OCI-LY7 (cell line): ENCODE data around the gene FARSA. TPM values are rescaled to one million over a fixed set of nuclear protein-coding genes. Genes with fewer than 3 reads are reported as not detected.
"Not testable (repeated sequence)": the region's sequence is repeated elsewhere in the genome, so short reads cannot be mapped to it uniquely, and the experiment has no call there.

Source experiments
- BruUV-seq: library from RNA; stranded (reverse); fragments of 400-500 nt; replicated peaks from 2 replicates; lab custom pipeline; 2021; lab: Mats Ljungman, UMichigan
- CTCF ChIA-PET: fragments of 300-600 bp; sonication (Branson Sonifier 250); formaldehyde crosslinking; loops from one replicate; lab custom pipeline; 2022; ENCODE audit warnings: antibody characterized with exemption; ENCODE audit not compliant: unreplicated experiment; lab: Charles Lee
- POLR2A ChIA-PET: fragments of 300-600 bp; sonication (Branson Sonifier 250); formaldehyde crosslinking; loops from one replicate; lab custom pipeline; 2022; ENCODE audit warnings: antibody characterized with exemption; lab: Charles Lee
- DNase-seq: peaks from one replicate; pipeline ENCODE4 v3.0.0-alpha.2; 2015; ENCODE audit warnings: low spot score
- H2AFZ ChIP-seq: fragments of 200-600 bp; sonication (generic), shearing (Covaris generic); 2 replicates; pipeline ENCODE4 v1.6.1; 2014; ENCODE audit warnings: mild to moderate bottlenecking, antibody characterized with exemption, low read length, moderate library complexity
- H3K27ac ChIP-seq: fragments of 200-600 bp; sonication (generic); 2 replicates; pipeline ENCODE4 v1.5.1; 2014; ENCODE audit warnings: mixed run types, low read depth, mild to moderate bottlenecking, moderate library complexity, low read length, inconsistent platforms; ENCODE audit not compliant: poor library complexity, severe bottlenecking
- H3K36me3 ChIP-seq: fragments of 200-600 bp; sonication (generic); 2 replicates; pipeline ENCODE4 v1.6.1; 2014; ENCODE audit warnings: mild to moderate bottlenecking, antibody characterized with exemption, low read length, moderate library complexity, mixed read lengths; ENCODE audit not compliant: insufficient read depth
- H3K4me1 ChIP-seq: fragments of 200-600 bp; sonication (generic); 2 replicates; pipeline ENCODE4 v1.5.1; 2014; ENCODE audit warnings: mild to moderate bottlenecking, low read length; ENCODE audit not compliant: insufficient read depth, poor library complexity, severe bottlenecking
- H3K4me2 ChIP-seq: fragments of 200-600 bp; sonication (generic); 2 replicates; pipeline ENCODE4 v1.6.1; 2014; ENCODE audit warnings: mild to moderate bottlenecking, low read length
- H3K4me3 ChIP-seq: fragments of 200-600 bp; sonication (generic); 2 replicates; pipeline ENCODE4 v1.5.1; 2014; ENCODE audit warnings: mild to moderate bottlenecking, low read depth, low read length; ENCODE audit not compliant: poor library complexity, severe bottlenecking
- H3K79me2 ChIP-seq: fragments of 200-600 bp; sonication (generic); 2 replicates; pipeline ENCODE4 v1.6.1; 2016; ENCODE audit warnings: low read depth, mild to moderate bottlenecking, low read length, moderate library complexity, mixed read lengths; ENCODE audit not compliant: insufficient read depth
- H3K9me2 ChIP-seq: fragments of 200-600 bp; sonication (generic); 2 replicates; pipeline ENCODE4 v1.6.1; 2016; ENCODE audit warnings: mild to moderate bottlenecking, low read length, mixed read lengths; ENCODE audit not compliant: insufficient read depth
- H3K9me3 ChIP-seq: fragments of 200-600 bp; sonication (generic); 2 replicates; pipeline ENCODE4 v1.6.1; 2014; ENCODE audit warnings: mild to moderate bottlenecking, mixed run types, low read length, mixed read lengths
- H4K20me1 ChIP-seq: fragments of 200-600 bp; sonication (generic); 2 replicates; pipeline ENCODE4 v1.6.1; 2014; ENCODE audit warnings: mild to moderate bottlenecking, antibody characterized with exemption, low read length, moderate library complexity, mixed read lengths; ENCODE audit not compliant: insufficient read depth
- CTCF ChIP-seq: fragments of 200-600 bp; sonication (generic); conservative IDR thresholded peaks from 2 replicates; pipeline ENCODE4 v1.5.1; 2014; ENCODE audit warnings: mild to moderate bottlenecking, antibody characterized with exemption, low read length, moderate library complexity, mixed read lengths
- EZH2phosphoT487 ChIP-seq: fragments of 200-600 bp; sonication (generic); IDR thresholded peaks from 2 replicates; pipeline ENCODE4 v1.6.1; 2018; ENCODE audit warnings: low read depth, borderline replicate concordance, mild to moderate bottlenecking, mixed run types, antibody characterized with exemption, low read length, moderate library complexity, mixed read lengths
- intact Hi-C: fragments of 100-400 bp; cut with micrococcal nuclease; formaldehyde crosslinking; loops from one replicate; pipeline ENCODE4 v1.10.0; 2022; ENCODE audit not compliant: unreplicated experiment
- total RNA-seq, 2 experiments: library from RNA; depleted of rRNA in 1 of 2; stranded (reverse); fragments of >200 nt in 1 of 2; shearing (Covaris generic) in 1 of 2; gene quantifications; 2 replicates each; pipeline ENCODE4 v1.2.3, GENCODE V29; 2014 to 2022

Gene FARSA
- total RNA-seq, 2 experiments from 2014 or later = 117 to 135 TPM

GRCh38 chr19:12953138-12953798 is 19.8 kb upstream of the FARSA start:
- Histone ChIP-seq H3K9me3 (no peaks in the 10 kb centered on the region), H3K9me2 (no peaks in the 10 kb centered on the region), H3K4me2 (peak overlapping the region; percentile 56), H3K4me1 (peaks cover 38% of the 10 kb centered on the region), H3K27ac (peak overlapping the region; percentile 84), H4K20me1 (no peaks in the 10 kb centered on the region), H2AFZ (no peak overlapping the region), H3K4me3 (no peak overlapping the region), H3K36me3 (peaks cover 70% of the 10 kb centered on the region), H3K79me2 (peaks cover 35% of the 10 kb centered on the region; the same call in 1 of the 2 replicates)
- TSS peak; percentile 96 for BruUV-seq
- intact Hi-C loops = no loop called here
- TF ChIP-seq EZH2phosphoT487 = no peak
- no peak for TF ChIP-seq CTCF
- ChIA-PET POLR2A (interaction anchor here (0.6 kb wide), 1 partner anchor 16 kb away, joined by 5 read pairs; no protein-coding TSS in a partner anchor), CTCF (interaction anchor here (0.6 kb wide), 2 partner anchors 11 to 188 kb away, joined by 3 to 4 read pairs; no protein-coding TSS in a partner anchor)
- DNase-seq = no peak

- Histone ChIP-seq H4K20me1 (no peaks in the 10 kb centered on the region), H3K4me2 (no peak overlapping the region), H3K79me2 (peaks cover 34% of the 10 kb centered on the region; the same call in 1 of the 2 replicates), H3K27ac (no peak overlapping the region), H2AFZ (no peak overlapping the region), H3K4me3 (no peak overlapping the region), H3K9me2 (no peaks in the 10 kb centered on the region), H3K4me1 (peaks cover 36% of the 10 kb centered on the region), H3K36me3 (peaks cover 77% of the 10 kb centered on the region), H3K9me3 (no peaks in the 10 kb centered on the region)
- ChIA-PET POLR2A (interaction anchor here (0.6 kb wide), 1 partner anchor 15 kb away, joined by 5 read pairs; no protein-coding TSS in a partner anchor), CTCF (interaction anchor here (0.6 kb wide), 2 partner anchors 10 to 188 kb away, joined by 3 to 4 read pairs; no protein-coding TSS in a partner anchor)
- no peak for TF ChIP-seq CTCF
- TF ChIP-seq EZH2phosphoT487 = no peak
- DNase-seq = no peak
- intact Hi-C loops = no loop called here
- BruUV-seq = no TSS peak
Observed at GRCh38 chr19:12952488-12953137, 19.1 kb upstream of the FARSA start.

DNA sequence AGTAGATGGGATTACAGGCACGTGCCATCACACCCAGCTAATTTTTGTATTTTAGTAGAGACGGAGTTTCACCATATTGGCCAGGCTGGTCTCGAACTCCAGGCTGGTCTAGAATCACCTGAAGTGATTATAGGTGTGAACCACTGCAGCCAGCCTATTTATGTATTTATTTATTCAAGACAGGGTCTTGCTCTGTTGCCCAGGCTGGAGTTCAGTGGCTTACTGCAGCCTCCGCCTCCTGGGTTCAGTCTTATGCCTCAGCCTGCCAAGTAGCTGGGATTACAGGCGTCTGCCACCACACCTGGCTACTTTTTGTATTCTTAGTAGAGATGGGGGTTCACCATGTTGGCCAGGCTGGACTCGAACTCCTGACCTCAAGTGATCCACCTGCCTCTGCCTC is 18.5 kb upstream of the FARSA start:
- H3K4me2 ChIP-seq, H3K4me3 ChIP-seq, intact Hi-C loops, H3K27ac ChIP-seq, H4K20me1 ChIP-seq, CTCF ChIA-PET, H3K9me2 ChIP-seq, POLR2A ChIA-PET, DNase-seq, H2AFZ ChIP-seq, H3K9me3 ChIP-seq, BruUV-seq: not testable (repeated sequence)
- peaks cover 34% of the 10 kb centered on the region for H3K79me2 ChIP-seq
- peaks cover 39% of the 10 kb centered on the region for H3K4me1 ChIP-seq
- peaks cover 83% of the 10 kb centered on the region for H3K36me3 ChIP-seq
